ENCODE results near the gene SYNGR4. TPM values are rescaled to one million over a fixed set of nuclear protein-coding genes. Genes with fewer than 3 reads are reported as not detected.

SYNGR4 gene, protein sequence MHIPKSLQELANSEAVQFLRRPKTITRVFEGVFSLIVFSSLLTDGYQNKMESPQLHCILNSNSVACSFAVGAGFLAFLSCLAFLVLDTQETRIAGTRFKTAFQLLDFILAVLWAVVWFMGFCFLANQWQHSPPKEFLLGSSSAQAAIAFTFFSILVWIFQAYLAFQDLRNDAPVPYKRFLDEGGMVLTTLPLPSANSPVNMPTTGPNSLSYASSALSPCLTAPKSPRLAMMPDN
- total RNA-seq: not detected in 2 replicates

GRCh38 chr19:48363810-48364597 lies at the start of gene SYNGR4, which contains the start of gene TMEM143:
TSS of gene SYNGR4 (plus strand) at chr19:48364367. CDS start at chr19:48365843, 1,476 bp downstream.
TSS of gene TMEM143 (minus strand) at chr19:48363940. CDS start at chr19:48363920, 20 bp downstream.

DNA sequence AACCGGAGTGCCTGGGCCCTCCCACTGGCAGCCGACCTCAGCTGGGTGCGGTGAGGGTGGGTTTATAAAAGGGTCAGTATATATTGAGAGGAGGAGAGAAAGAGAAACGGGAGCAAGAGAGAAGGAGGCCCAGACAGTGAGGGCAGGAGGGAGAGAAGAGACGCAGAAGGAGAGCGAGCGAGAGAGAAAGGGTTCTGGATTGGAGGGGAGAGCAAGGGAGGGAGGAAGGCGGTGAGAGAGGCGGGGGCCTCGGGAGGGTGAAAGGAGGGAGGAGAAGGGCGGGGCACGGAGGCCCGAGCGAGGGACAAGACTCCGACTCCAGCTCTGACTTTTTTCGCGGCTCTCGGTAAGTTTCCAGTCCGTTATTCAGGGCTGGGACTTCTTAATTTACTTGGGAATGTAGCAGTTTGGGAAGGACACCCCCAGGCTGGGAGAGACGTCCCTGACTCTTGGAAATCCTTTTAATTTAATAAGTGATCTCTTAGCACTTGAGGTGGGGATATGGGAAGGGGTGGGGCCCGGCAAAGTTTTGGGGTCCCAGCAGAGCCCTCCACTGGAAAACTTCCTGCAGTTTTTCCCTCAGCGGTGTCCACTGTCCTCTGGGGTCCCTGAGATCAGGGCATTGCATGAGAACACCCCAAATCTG lies 38.8 kb upstream of the SYNGR4 start, which contains the start of gene EMP3:
Gene EMP3 (plus strand): TSS at position 288 of the 646 bp plus-strand sequence. CDS start 1,293 bp downstream, outside the sequence.

DNA sequence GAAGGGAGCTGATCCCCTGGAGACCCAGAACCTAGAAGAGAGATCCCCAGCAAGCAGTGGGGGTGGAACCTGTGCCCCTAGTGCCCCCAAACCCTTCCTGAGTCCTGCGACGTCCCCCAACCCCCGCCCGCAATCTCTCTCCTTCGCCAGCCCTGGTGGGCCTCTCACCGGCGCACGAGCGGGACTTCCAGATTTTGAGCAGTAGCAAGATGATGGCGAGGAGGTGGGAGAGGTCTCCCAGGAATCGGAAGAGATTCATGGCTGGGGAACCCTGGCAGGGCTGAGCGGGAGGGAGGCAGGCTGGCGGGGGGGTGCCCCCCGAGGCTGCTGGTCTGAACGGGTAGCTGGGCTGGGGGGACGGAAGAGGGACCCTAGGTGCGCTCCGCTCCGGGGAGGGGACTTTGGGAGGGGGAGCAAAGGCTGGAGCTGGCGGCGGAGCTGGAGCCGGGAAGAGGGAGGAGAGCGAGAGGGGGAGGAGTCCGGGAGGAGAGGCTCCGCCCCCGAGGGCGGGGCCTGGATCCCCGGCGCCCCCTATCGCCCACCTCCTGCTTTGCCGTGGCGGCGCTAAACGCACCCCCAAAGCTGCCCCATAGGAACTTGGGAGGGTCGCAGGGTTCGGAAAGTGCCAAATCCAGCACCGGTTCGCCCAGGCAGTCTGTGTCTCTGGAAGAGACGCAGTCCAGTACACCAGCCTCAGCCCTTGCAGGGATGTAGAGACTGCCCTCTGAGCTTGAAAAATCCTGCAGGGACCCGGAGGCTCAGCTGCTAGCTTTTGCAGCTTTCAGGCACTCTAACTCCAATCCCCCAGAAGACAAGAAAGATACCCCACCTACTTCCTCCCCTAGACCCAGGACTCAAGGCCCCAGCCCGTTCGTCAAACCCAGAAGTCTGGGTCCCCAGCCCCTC lies 27.2 kb downstream of the SYNGR4 start, which contains the start of gene KDELR1:
Gene KDELR1 (minus strand): TSS at position 452 of the 906 bp plus-strand sequence. CDS start 193 bp downstream, at position 259.

DNA sequence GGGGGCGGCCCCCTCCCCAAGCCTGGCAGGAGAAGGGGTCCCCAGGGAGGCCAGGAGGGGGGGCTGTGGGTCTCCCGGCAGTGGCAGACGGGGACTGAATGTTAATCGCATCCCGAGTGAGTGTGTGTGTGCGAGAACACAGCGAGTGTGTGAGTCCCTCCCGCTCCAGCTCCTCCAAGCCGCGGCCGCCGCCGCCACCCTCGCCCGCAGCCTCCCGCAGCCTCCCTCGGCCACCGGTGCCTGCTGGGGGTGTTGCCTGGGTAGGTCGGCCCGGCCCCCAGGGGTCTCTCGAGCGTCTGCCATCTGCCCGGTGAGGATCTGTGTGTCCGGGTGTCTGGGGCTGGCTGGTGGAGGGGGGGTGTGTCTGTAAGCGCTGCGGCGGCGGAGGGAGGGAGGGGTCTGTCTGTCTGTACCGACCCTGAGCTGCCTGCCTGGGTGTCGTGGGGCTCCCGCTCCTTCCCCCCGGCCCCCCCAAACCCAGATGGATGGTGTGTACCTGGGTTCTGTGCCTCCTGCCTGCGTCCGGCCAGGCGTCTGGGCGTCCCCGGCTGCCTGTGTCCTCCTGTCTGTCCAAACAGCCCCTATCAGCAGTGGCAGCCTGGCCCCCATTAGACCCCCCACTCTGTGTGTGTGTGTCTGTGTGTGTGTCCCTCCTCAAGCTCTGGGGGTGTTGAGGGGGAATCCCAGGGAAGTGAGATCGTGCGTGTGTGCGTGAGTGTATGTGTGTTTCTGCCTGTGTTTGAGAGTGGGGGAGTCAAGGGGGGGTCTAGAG lies 29.6 kb downstream of the SYNGR4 start, which contains the start of gene GRIN2D:
Gene GRIN2D (plus strand): TSS at position 110 of the 772 bp plus-strand sequence. CDS start 4,725 bp downstream, outside the sequence.

Other genes with a start within 250 kb of the SYNGR4 start
- gene LIG1, start 194.0 kb upstream of the SYNGR4 start, total RNA-seq: 40.5 and 55.9 TPM in 2 replicates
- gene ZSWIM9, start 193.7 kb upstream of the SYNGR4 start, total RNA-seq: 1.9 and 3.3 TPM in 2 replicates
- gene CARD8, start 108.5 kb upstream of the SYNGR4 start, total RNA-seq: 122 and 140 TPM in 2 replicates
- 1.6 and 2.3 TPM in 2 replicates for gene ZNF114, start 94.3 kb upstream of the SYNGR4 start, total RNA-seq
- 31.4 and 38.9 TPM in 2 replicates for gene EMP3, start 38.8 kb upstream of the SYNGR4 start, total RNA-seq
- gene TMEM143, start 427 bp upstream of the SYNGR4 start, total RNA-seq: 3.8 and 4.6 TPM in 2 replicates
- gene KDELR1, start 27.2 kb downstream of the SYNGR4 start, total RNA-seq: 104 and 127 TPM in 2 replicates
- 0.48 and 0.98 TPM in 2 replicates for gene GRIN2D, start 29.3 kb downstream of the SYNGR4 start, total RNA-seq
- gene GRWD1, start 81.6 kb downstream of the SYNGR4 start, total RNA-seq: 43.8 and 59.7 TPM in 2 replicates
- gene KCNJ14, start 91.2 kb downstream of the SYNGR4 start, total RNA-seq: 0.33 and 0.76 TPM in 2 replicates
- gene CYTH2, start 105.0 kb downstream of the SYNGR4 start, total RNA-seq: 87.2 and 90.8 TPM in 2 replicates
- gene LMTK3, start 147.5 kb downstream of the SYNGR4 start, total RNA-seq: under 0.01 and 0.10 TPM in 2 replicates
- gene SULT2B1, start 187.8 kb downstream of the SYNGR4 start, total RNA-seq: not detected in 2 replicates
- not detected in 2 replicates for gene SPACA4, start 242.4 kb downstream of the SYNGR4 start, total RNA-seq

Measured in vein endothelial cell (primary cell).